ENCODE results near the gene DLG5.
"Not testable (repeated sequence)": the region's sequence is repeated elsewhere in the genome, so short reads cannot be mapped to it uniquely, and the experiment has no call there.

Gene DLG5

GRCh38 chr10:77780180-77780579 is 146.4 kb downstream of the DLG5 start:
- DNase-seq (ENCODE audit: low spot score), result no peak
- TF ChIP-seq CTCF (IDR thresholded peaks at IDR 0.05; ENCODE audit: extremely low read depth, missing control alignments), result no peak

GRCh38 chr10:77776487-77776886 is 150.1 kb downstream of the DLG5 start:
- TF ChIP-seq CTCF (IDR thresholded peaks at IDR 0.05; ENCODE audit: extremely low read depth, missing control alignments), result no peak

GRCh38 chr10:77774940-77775391 is 151.6 kb downstream of the DLG5 start:
- TF ChIP-seq CTCF (IDR thresholded peaks at IDR 0.05; ENCODE audit: extremely low read depth, missing control alignments), result no peak

More at GRCh38 chr10:77776487-77776886, 150.1 kb downstream of the DLG5 start:
- no peak for DNase-seq (ENCODE audit: low spot score)

GRCh38 chr10:77773631-77774426 is 152.7 kb downstream of the DLG5 start:
- TF ChIP-seq CTCF (IDR thresholded peaks at IDR 0.05; ENCODE audit: extremely low read depth, missing control alignments), result no peak
- DNase-seq (ENCODE audit: low spot score), result no peak

More at GRCh38 chr10:77774940-77775391, 151.6 kb downstream of the DLG5 start:
- no peak for DNase-seq (ENCODE audit: low spot score)

GRCh38 chr10:77772852-77773600 is 153.5 kb downstream of the DLG5 start:
- not testable (repeated sequence) for DNase-seq (ENCODE audit: low spot score)

GRCh38 chr10:77771851-77772250 is 154.7 kb downstream of the DLG5 start:
- no peak for DNase-seq (ENCODE audit: low spot score)
- TF ChIP-seq CTCF (IDR thresholded peaks at IDR 0.05; ENCODE audit: extremely low read depth, missing control alignments), result no peak

GRCh38 chr10:77771450-77771849 is 155.1 kb downstream of the DLG5 start:
- no peak for TF ChIP-seq CTCF (IDR thresholded peaks at IDR 0.05; ENCODE audit: extremely low read depth, missing control alignments)
- no peak for DNase-seq (ENCODE audit: low spot score)
